Gastroesophageal sphincter (tissue), 3 donors: Measurements from ENCODE around the gene OLIG3.

Experiments used
- CTCF ChIP-seq, 4 experiments: fragments of 200-600 bp in 2 of 4; fragments of 450-650 bp in 2 of 4; sonication (generic) in 1 of 4; IDR thresholded peaks; one replicate each; pipeline ENCODE4 v1.5.1; 2017 to 2019; ENCODE audit warnings: antibody characterized with exemption in 4 of 4, mild to moderate bottlenecking in 2 of 4, moderate library complexity in 2 of 4
- POLR2A ChIP-seq, 2 donors: fragments of 450-650 bp; IDR thresholded peaks; one replicate each; pipeline ENCODE4 v1.6.1; 2017; ENCODE audit warnings: antibody characterized with exemption in 2 of 2, mild to moderate bottlenecking in 2 of 2, moderate library complexity in 1 of 2

GRCh38 chr6:137519629-137520176 lies 25.5 kb upstream of the OLIG3 start:
- TF ChIP-seq CTCF (IDR thresholded peaks at IDR 0.05) (no peak), POLR2A (IDR thresholded peaks at IDR 0.05) (no peak)
